ENCODE data around the gene FIGN.

GRCh38 chr2:163612332-163612731 lies 123.5 kb downstream of the FIGN start:
- TF ChIP-seq CTCF (IDR thresholded peaks at IDR 0.05), result no peak
- no peak for TF ChIP-seq PREB (CRISPR knock-in tag; IDR thresholded peaks at IDR 0.05; ENCODE audit: borderline replicate concordance)
